ENCODE results near the gene ARFGEF2.
A peak's percentile ranks its signal among the peaks of the same experiment; 100 is the strongest.

Gene ARFGEF2

GRCh38 chr20:48941467-48941866, 20.0 kb downstream of the ARFGEF2 start:
- H3K4me3 ChIP-seq (ENCODE audit: low read depth, low read length): no peak overlapping the region
- no peak for TF ChIP-seq CTCF (conservative IDR thresholded peaks at IDR 0.05; ENCODE audit: low read depth, low read length)
- DNase-seq (ENCODE audit: low read depth): no peak

GRCh38 chr20:48942730-48943129, 21.2 kb downstream of the ARFGEF2 start:
- DNase-seq (ENCODE audit: low read depth): no peak
- no peak for TF ChIP-seq CTCF (conservative IDR thresholded peaks at IDR 0.05; ENCODE audit: low read depth, low read length)
- no peak overlapping the region for H3K4me3 ChIP-seq (ENCODE audit: low read depth, low read length)

GRCh38 chr20:48944663-48945297, 23.3 kb downstream of the ARFGEF2 start:
- H3K4me3 ChIP-seq (ENCODE audit: low read depth, low read length): no peak overlapping the region
- no peak for DNase-seq (ENCODE audit: low read depth)
- no peak for TF ChIP-seq CTCF (conservative IDR thresholded peaks at IDR 0.05; ENCODE audit: low read depth, low read length)

- DNase-seq (ENCODE audit: low read depth): peak; percentile 26
- no peak overlapping the region for H3K4me3 ChIP-seq (ENCODE audit: low read depth, low read length)
- no peak for TF ChIP-seq CTCF (conservative IDR thresholded peaks at IDR 0.05; ENCODE audit: low read depth, low read length)
Observed at GRCh38 chr20:48945840-48946514, 24.5 kb downstream of the ARFGEF2 start.

- DNase-seq (ENCODE audit: low read depth): no peak
- H3K4me3 ChIP-seq (ENCODE audit: low read depth, low read length): no peak overlapping the region
- no peak for TF ChIP-seq CTCF (conservative IDR thresholded peaks at IDR 0.05; ENCODE audit: low read depth, low read length)
Observed at GRCh38 chr20:48948612-48949011, 27.1 kb downstream of the ARFGEF2 start.

- TF ChIP-seq CTCF (conservative IDR thresholded peaks at IDR 0.05; ENCODE audit: low read depth, low read length): no peak
- DNase-seq (ENCODE audit: low read depth): no peak
- H3K4me3 ChIP-seq (ENCODE audit: low read depth, low read length): no peak overlapping the region
Observed at GRCh38 chr20:48949304-48950170, 28.0 kb downstream of the ARFGEF2 start.

Data from choroid plexus epithelial cell (primary cell).